Neural cell (in vitro differentiated cells): ENCODE measurements around the gene ZKSCAN1.

Source experiments
- EZH2 ChIP-seq: fragments of 200-600, 300-800 bp; shearing (Covaris generic), sonication (generic); IDR thresholded peaks from 2 replicates; pipeline ENCODE4 v1.6.1; 2014; ENCODE audit warnings: antibody characterized with exemption, low read length, borderline replicate concordance, mild to moderate bottlenecking; ENCODE audit not compliant: insufficient read depth, poor library complexity, severe bottlenecking
- POLR2AphosphoS5 ChIP-seq: IDR thresholded peaks from 2 replicates; pipeline ENCODE4 v1.6.1; 2012
- RAD21 ChIP-seq: fragments of 450-650 bp; conservative IDR thresholded peaks from 2 replicates; pipeline ENCODE4 v1.6.1; 2014; ENCODE audit warnings: antibody characterized with exemption, mild to moderate bottlenecking, moderate library complexity
- SMC3 ChIP-seq: fragments of 450-650 bp; conservative IDR thresholded peaks from 2 replicates; pipeline ENCODE4 v1.6.1; 2014; ENCODE audit warnings: antibody characterized with exemption, mild to moderate bottlenecking, moderate library complexity; ENCODE audit not compliant: poor library complexity
- TF ChIP-seq, protein P1 (sequence below): fragments of 450-650 bp; IDR thresholded peaks from 2 replicates; pipeline ENCODE4 v1.5.1; 2014; ENCODE audit warnings: antibody characterized with exemption, mild to moderate bottlenecking, moderate library complexity; ENCODE audit not compliant: poor library complexity, severe bottlenecking
- TF ChIP-seq, protein P2 (sequence below): IDR thresholded peaks from 2 replicates; pipeline ENCODE4 v1.6.1; 2012; ENCODE audit warnings: borderline replicate concordance

DNA sequence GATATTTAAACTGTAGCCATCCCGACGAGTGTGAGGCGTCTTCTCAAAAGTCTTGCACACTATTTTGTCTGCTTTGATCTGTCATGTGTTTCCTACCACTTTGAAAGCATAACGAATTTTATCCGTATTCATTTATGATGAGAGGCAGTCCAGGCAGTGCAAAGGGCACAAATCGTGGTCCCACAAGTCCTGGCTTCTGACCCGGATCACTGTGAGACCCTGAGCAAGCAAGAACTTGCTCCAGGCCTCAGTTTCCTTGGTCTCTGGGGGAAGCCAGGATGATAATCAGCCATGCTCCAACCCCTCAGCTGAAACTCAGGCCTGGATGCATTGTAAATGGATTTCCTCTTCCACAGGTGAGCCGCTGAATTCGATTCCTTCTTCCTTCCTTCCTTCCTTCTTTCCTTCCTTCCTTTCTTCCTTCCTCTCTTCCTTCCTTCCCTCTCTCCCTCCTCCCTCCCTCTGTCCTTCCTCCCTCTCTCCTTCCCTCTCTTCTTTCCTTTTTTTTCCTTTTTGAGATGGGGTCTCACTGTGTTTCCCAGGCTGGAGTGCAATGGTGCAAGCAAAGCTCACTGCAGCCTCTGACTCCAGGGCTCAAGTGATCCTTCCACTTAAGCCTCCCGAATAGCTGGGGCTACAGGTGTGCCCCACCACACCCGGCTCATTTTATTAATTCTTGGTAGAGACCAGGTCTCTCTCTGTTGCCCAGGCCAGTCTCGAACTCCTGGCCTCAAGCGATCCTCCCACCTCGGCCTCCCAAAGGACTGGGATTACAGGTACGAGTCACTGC lies 18.4 kb upstream of the ZKSCAN1 start:
- TF ChIP-seq, protein P1, sequence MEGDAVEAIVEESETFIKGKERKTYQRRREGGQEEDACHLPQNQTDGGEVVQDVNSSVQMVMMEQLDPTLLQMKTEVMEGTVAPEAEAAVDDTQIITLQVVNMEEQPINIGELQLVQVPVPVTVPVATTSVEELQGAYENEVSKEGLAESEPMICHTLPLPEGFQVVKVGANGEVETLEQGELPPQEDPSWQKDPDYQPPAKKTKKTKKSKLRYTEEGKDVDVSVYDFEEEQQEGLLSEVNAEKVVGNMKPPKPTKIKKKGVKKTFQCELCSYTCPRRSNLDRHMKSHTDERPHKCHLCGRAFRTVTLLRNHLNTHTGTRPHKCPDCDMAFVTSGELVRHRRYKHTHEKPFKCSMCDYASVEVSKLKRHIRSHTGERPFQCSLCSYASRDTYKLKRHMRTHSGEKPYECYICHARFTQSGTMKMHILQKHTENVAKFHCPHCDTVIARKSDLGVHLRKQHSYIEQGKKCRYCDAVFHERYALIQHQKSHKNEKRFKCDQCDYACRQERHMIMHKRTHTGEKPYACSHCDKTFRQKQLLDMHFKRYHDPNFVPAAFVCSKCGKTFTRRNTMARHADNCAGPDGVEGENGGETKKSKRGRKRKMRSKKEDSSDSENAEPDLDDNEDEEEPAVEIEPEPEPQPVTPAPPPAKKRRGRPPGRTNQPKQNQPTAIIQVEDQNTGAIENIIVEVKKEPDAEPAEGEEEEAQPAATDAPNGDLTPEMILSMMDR: no peak
- TF ChIP-seq, protein P2, sequence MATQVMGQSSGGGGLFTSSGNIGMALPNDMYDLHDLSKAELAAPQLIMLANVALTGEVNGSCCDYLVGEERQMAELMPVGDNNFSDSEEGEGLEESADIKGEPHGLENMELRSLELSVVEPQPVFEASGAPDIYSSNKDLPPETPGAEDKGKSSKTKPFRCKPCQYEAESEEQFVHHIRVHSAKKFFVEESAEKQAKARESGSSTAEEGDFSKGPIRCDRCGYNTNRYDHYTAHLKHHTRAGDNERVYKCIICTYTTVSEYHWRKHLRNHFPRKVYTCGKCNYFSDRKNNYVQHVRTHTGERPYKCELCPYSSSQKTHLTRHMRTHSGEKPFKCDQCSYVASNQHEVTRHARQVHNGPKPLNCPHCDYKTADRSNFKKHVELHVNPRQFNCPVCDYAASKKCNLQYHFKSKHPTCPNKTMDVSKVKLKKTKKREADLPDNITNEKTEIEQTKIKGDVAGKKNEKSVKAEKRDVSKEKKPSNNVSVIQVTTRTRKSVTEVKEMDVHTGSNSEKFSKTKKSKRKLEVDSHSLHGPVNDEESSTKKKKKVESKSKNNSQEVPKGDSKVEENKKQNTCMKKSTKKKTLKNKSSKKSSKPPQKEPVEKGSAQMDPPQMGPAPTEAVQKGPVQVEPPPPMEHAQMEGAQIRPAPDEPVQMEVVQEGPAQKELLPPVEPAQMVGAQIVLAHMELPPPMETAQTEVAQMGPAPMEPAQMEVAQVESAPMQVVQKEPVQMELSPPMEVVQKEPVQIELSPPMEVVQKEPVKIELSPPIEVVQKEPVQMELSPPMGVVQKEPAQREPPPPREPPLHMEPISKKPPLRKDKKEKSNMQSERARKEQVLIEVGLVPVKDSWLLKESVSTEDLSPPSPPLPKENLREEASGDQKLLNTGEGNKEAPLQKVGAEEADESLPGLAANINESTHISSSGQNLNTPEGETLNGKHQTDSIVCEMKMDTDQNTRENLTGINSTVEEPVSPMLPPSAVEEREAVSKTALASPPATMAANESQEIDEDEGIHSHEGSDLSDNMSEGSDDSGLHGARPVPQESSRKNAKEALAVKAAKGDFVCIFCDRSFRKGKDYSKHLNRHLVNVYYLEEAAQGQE: no peak
- TF ChIP-seq EZH2 (no peak), RAD21 (no peak), POLR2AphosphoS5 (no peak), SMC3 (no peak)
